ENCODE results near the gene MCL1. TPM values are rescaled to one million over a fixed set of nuclear protein-coding genes. Genes with fewer than 3 reads are reported as not detected.

MCL1 gene
- total and polyA plus RNA-seq, 10 of the 15 experiments (the other 5 are each of a cell fraction or from before 2014, with no cell fraction given) = 18.1 to 148 (median 86.4) TPM

DNA sequence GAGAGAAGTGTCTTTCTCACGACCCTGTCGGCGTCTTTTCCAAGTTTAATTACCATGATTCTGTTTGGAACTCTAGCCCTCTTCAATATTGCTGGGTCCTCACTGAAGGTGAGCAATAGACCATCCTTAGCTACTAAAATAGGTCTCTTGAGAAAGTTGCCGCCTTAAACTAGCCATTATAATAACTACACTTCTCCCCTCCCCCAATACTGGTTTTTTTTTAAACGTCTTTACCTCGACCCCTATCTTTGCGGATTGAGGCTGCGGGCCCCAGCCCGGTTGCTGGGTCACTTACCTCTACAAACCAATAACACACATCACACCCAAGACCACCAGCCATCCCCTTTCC is 49.3 kb upstream of the MCL1 start:
- no peak; the same call in 1 of the 2 replicates for TF ChIP-seq TARDBP (IDR thresholded peaks at IDR 0.05; ENCODE audit: borderline replicate concordance)
- TF ChIP-seq RUNX3 (IDR thresholded peaks at IDR 0.05; ENCODE audit: low read length) = peak; percentile 7; the same call in 1 of the 2 replicates
- TF ChIP-seq PML (IDR thresholded peaks at IDR 0.05; ENCODE audit: low read length) = peak; percentile 51; the same call in 1 of the 2 replicates
- peak; percentile 37 for TF ChIP-seq MEF2B (IDR thresholded peaks at IDR 0.05; ENCODE audit: partially characterized antibody, poor library complexity, severe bottlenecking)
- TF ChIP-seq CREM (IDR thresholded peaks at IDR 0.05; ENCODE audit: low read depth) = no peak
- no peak for TF ChIP-seq MTA3 (IDR thresholded peaks at IDR 0.05; ENCODE audit: borderline replicate concordance, low read length)
- TF ChIP-seq WRNIP1 (IDR thresholded peaks at IDR 0.05; ENCODE audit: borderline replicate concordance, low read depth, low read length) = 0 out of 2 replicates have a peak, but pooled peaks have one; percentile 19
- 0 out of 2 replicates have a peak, but pooled peaks have one; percentile 45 for TF ChIP-seq MTA2 (IDR thresholded peaks at IDR 0.05; ENCODE audit: low read depth)
- TF ChIP-seq, protein P1, sequence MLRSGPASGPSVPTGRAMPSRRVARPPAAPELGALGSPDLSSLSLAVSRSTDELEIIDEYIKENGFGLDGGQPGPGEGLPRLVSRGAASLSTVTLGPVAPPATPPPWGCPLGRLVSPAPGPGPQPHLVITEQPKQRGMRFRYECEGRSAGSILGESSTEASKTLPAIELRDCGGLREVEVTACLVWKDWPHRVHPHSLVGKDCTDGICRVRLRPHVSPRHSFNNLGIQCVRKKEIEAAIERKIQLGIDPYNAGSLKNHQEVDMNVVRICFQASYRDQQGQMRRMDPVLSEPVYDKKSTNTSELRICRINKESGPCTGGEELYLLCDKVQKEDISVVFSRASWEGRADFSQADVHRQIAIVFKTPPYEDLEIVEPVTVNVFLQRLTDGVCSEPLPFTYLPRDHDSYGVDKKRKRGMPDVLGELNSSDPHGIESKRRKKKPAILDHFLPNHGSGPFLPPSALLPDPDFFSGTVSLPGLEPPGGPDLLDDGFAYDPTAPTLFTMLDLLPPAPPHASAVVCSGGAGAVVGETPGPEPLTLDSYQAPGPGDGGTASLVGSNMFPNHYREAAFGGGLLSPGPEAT (IDR thresholded peaks at IDR 0.05; ENCODE audit: low read depth) = no peak; the same call in 1 of the 2 replicates
- no peak for TF ChIP-seq CEBPZ (IDR thresholded peaks at IDR 0.05; ENCODE audit: low read depth, low read length)
- TF ChIP-seq, protein P2, sequence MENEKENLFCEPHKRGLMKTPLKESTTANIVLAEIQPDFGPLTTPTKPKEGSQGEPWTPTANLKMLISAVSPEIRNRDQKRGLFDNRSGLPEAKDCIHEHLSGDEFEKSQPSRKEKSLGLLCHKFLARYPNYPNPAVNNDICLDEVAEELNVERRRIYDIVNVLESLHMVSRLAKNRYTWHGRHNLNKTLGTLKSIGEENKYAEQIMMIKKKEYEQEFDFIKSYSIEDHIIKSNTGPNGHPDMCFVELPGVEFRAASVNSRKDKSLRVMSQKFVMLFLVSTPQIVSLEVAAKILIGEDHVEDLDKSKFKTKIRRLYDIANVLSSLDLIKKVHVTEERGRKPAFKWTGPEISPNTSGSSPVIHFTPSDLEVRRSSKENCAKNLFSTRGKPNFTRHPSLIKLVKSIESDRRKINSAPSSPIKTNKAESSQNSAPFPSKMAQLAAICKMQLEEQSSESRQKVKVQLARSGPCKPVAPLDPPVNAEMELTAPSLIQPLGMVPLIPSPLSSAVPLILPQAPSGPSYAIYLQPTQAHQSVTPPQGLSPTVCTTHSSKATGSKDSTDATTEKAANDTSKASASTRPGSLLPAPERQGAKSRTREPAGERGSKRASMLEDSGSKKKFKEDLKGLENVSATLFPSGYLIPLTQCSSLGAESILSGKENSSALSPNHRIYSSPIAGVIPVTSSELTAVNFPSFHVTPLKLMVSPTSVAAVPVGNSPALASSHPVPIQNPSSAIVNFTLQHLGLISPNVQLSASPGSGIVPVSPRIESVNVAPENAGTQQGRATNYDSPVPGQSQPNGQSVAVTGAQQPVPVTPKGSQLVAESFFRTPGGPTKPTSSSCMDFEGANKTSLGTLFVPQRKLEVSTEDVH (IDR thresholded peaks at IDR 0.05; ENCODE audit: low read depth, partially characterized antibody) = no peak
- H3K79me2 ChIP-seq (ENCODE audit: control insufficient read depth, insufficient read depth, low read length) = peaks cover 36% of the 10 kb centered on the region
- H3K4me2 ChIP-seq (ENCODE audit: control insufficient read depth, insufficient read depth) = peak overlapping the region; percentile 91
- ATAC-seq (no peak), FAIRE-seq (no peak), DNase-seq (ENCODE audit: low read depth, low spot score) (no peak)
- peak overlapping the region; percentile 97 for H3K27ac ChIP-seq (ENCODE audit: control insufficient read depth, insufficient read depth)
- POLR2A ChIA-PET = interaction anchor here (0.5 to 3.4 kb wide), 18 partner anchors 9 to 442 kb away, joined by 3 to 41 read pairs (median 4); partner anchors contain the start of genes GOLPH3L, MCL1 and MINDY1
- H3K9ac ChIP-seq (ENCODE audit: control insufficient read depth, insufficient read depth, low read length) = peak overlapping the region; percentile 91
- H3K4me3 ChIP-seq = peak overlapping the region; percentile 81
- RAD21 ChIA-PET (ENCODE audit: unreplicated experiment) = interaction anchor here (0.9 to 6.2 kb wide), 11 partner anchors 49 to 297 kb away, joined by 3 to 90 read pairs (median 5); partner anchors contain the start of genes GOLPH3L, MCL1 and SETDB1
- SMC1A ChIA-PET (ENCODE audit: uncharacterized antibody, unreplicated experiment) = interaction anchor here (1.4 to 5.6 kb wide), 7 partner anchors 16 to 175 kb away, joined by 3 to 61 read pairs (median 11); partner anchors contain the start of genes FALEC, GOLPH3L and MCL1
- BruUV-seq (replicated peaks) = TSS peak; percentile 65
- in situ Hi-C loops (cut with MboI) (no loop called here), intact Hi-C loops (cut with micrococcal nuclease; ENCODE audit: unreplicated experiment) (loop anchor here (1.0 to 10.0 kb wide), 6 partner anchors 49 to 346 kb away; partner anchors contain the start of genes CERS2, CTSS, MCL1 and SETDB1)
- H3K27me3 ChIP-seq (replicated peaks in 1 of 2; ENCODE audit: control insufficient read depth in 2 of 2, insufficient read depth in 2 of 2, low read length in 1 of 2) = no peaks in the 10 kb centered on the region
- peaks cover 0 to 19% of the 10 kb centered on the region in 2 experiments for H3K36me3 ChIP-seq (ENCODE audit: control insufficient read depth in 2 of 2, insufficient read depth in 2 of 2, low read length in 1 of 2)
- WGBS (ENCODE audit: insufficient coverage, insufficient replicate concordance, low lambda C conversion rate, missing lambda C conversion rate) = under 1% methylated on average over 9 of the region's 9 CpGs
- CTCF ChIA-PET = interaction anchor here (0.9 to 5.3 kb wide), 12 partner anchors 8 to 366 kb away, joined by 3 to 95 read pairs (median 5); partner anchors contain the start of genes GOLPH3L and MCL1
- H4K20me1 ChIP-seq (ENCODE audit: control insufficient read depth, insufficient read depth) = no peaks in the 10 kb centered on the region
- no peaks in the 10 kb centered on the region for H3K9me3 ChIP-seq (replicated peaks; ENCODE audit: control insufficient read depth, insufficient read depth, low read length)
- H2AFZ ChIP-seq (ENCODE audit: control insufficient read depth, low read depth, low read length) = peak overlapping the region; percentile 95
- peaks cover 10% of the 10 kb centered on the region for H3K4me1 ChIP-seq (ENCODE audit: control insufficient read depth, insufficient read depth, low read length)
